T-helper 2 cell treated with Interferon-gamma antibody and Interleukin-4, amounts not matched to agents 5 μg/mL and 100 μg/mL, for 36 hours (primary cell): ENCODE measurements around the gene RABGAP1L.
"Not testable (repeated sequence)": the region's sequence is repeated elsewhere in the genome, so short reads cannot be mapped to it uniquely, and the experiment has no call there.

Experiments used
- DNase-seq: peaks from one replicate; pipeline ENCODE4 v3.0.0; 2021; ENCODE audit warnings: low spot score
- H3K27ac Mint-ChIP-seq: one replicate; pipeline ENCODE4 v1.8.0; 2021; ENCODE audit warnings: mild to moderate bottlenecking, mixed read lengths
- H3K27me3 Mint-ChIP-seq: one replicate; pipeline ENCODE4 v1.8.0; 2021; ENCODE audit warnings: low read depth, mixed read lengths
- H3K36me3 Mint-ChIP-seq: one replicate; pipeline ENCODE4 v1.8.0; 2021; ENCODE audit warnings: low read depth, mixed read lengths
- H3K4me1 Mint-ChIP-seq: one replicate; pipeline ENCODE4 v1.8.0; 2021; ENCODE audit warnings: low read depth, mixed read lengths
- H3K4me3 Mint-ChIP-seq: one replicate; pipeline ENCODE4 v1.8.0; 2022; ENCODE audit warnings: mild to moderate bottlenecking, moderate library complexity, mixed read lengths
- H3K9me3 Mint-ChIP-seq: one replicate; pipeline ENCODE4 v1.8.0; 2021; ENCODE audit warnings: mixed read lengths

The RABGAP1L gene

GRCh38 chr1:174161813-174162212 lies 2.5 kb downstream of the RABGAP1L start:
- Mint-ChIP-seq H3K4me3 (no peak overlapping the region), H3K36me3 (peaks cover 8% of the 10 kb centered on the region), H3K27me3 (no peaks in the 10 kb centered on the region), H3K9me3 (no peaks in the 10 kb centered on the region), H3K27ac (no peak overlapping the region), H3K4me1 (peaks cover 46% of the 10 kb centered on the region)
- no peak for DNase-seq

- no peak overlapping the region for H3K4me3 Mint-ChIP-seq
- peaks cover 29% of the 10 kb centered on the region for H3K4me1 Mint-ChIP-seq
- no peaks in the 10 kb centered on the region for H3K9me3 Mint-ChIP-seq
- no peak for DNase-seq
- peaks cover 6% of the 10 kb centered on the region for H3K36me3 Mint-ChIP-seq
- H3K27me3 Mint-ChIP-seq, result no peaks in the 10 kb centered on the region
- no peak overlapping the region for H3K27ac Mint-ChIP-seq
Measured at GRCh38 chr1:174164826-174165225, 5.5 kb downstream of the RABGAP1L start.

GRCh38 chr1:174165471-174166137 lies 6.3 kb downstream of the RABGAP1L start:
- no peak overlapping the region for H3K4me3 Mint-ChIP-seq
- peaks cover 6% of the 10 kb centered on the region for H3K36me3 Mint-ChIP-seq
- no peaks in the 10 kb centered on the region for H3K27me3 Mint-ChIP-seq
- H3K4me1 Mint-ChIP-seq, result peaks cover 22% of the 10 kb centered on the region
- no peaks in the 10 kb centered on the region for H3K9me3 Mint-ChIP-seq
- H3K27ac Mint-ChIP-seq, result no peak overlapping the region
- DNase-seq, result no peak

- DNase-seq, result no peak
- Mint-ChIP-seq H3K36me3 (peaks cover 6% of the 10 kb centered on the region), H3K4me1 (peaks cover 16% of the 10 kb centered on the region), H3K27me3 (no peaks in the 10 kb centered on the region), H3K4me3 (no peak overlapping the region), H3K9me3 (no peaks in the 10 kb centered on the region), H3K27ac (no peak overlapping the region)
Measured at GRCh38 chr1:174166530-174167264, 7.4 kb downstream of the RABGAP1L start.

GRCh38 chr1:174167265-174167803 lies 8.0 kb downstream of the RABGAP1L start:
- H3K36me3 Mint-ChIP-seq, result peaks cover 6% of the 10 kb centered on the region
- H3K4me1 Mint-ChIP-seq, result peaks cover 17% of the 10 kb centered on the region
- no peaks in the 10 kb centered on the region for H3K9me3 Mint-ChIP-seq
- H3K4me3 Mint-ChIP-seq, result no peak overlapping the region
- no peak for DNase-seq
- no peak overlapping the region for H3K27ac Mint-ChIP-seq
- H3K27me3 Mint-ChIP-seq, result no peaks in the 10 kb centered on the region

GRCh38 chr1:174169342-174169741 lies 10.0 kb downstream of the RABGAP1L start:
- Mint-ChIP-seq H3K27me3 (no peaks in the 10 kb centered on the region), H3K27ac (no peak overlapping the region), H3K4me3 (no peak overlapping the region), H3K4me1 (peaks cover 16% of the 10 kb centered on the region), H3K36me3 (peaks cover 6% of the 10 kb centered on the region), H3K9me3 (no peaks in the 10 kb centered on the region)
- no peak for DNase-seq

- no peaks in the 10 kb centered on the region for H3K27me3 Mint-ChIP-seq
- H3K4me1 Mint-ChIP-seq, result peaks cover 10% of the 10 kb centered on the region
- no peak overlapping the region for H3K27ac Mint-ChIP-seq
- H3K9me3 Mint-ChIP-seq, result no peaks in the 10 kb centered on the region
- H3K4me3 Mint-ChIP-seq, result no peak overlapping the region
- peaks cover 4% of the 10 kb centered on the region for H3K36me3 Mint-ChIP-seq
- DNase-seq, result no peak
Measured at GRCh38 chr1:174171073-174171472, 11.8 kb downstream of the RABGAP1L start.

- H3K4me3 Mint-ChIP-seq, result no peak overlapping the region
- H3K9me3 Mint-ChIP-seq, result peaks cover 9% of the 10 kb centered on the region
- peaks cover 8% of the 10 kb centered on the region for H3K4me1 Mint-ChIP-seq
- no peak overlapping the region for H3K27ac Mint-ChIP-seq
- DNase-seq, result no peak
- no peaks in the 10 kb centered on the region for H3K27me3 Mint-ChIP-seq
- peaks cover 9% of the 10 kb centered on the region for H3K36me3 Mint-ChIP-seq
Measured at GRCh38 chr1:174174461-174175329, 15.4 kb downstream of the RABGAP1L start.

GRCh38 chr1:174178459-174178858 lies 19.1 kb downstream of the RABGAP1L start:
- not testable (repeated sequence) for H3K4me3 Mint-ChIP-seq, H3K4me1 Mint-ChIP-seq, DNase-seq, H3K36me3 Mint-ChIP-seq, H3K27me3 Mint-ChIP-seq, H3K9me3 Mint-ChIP-seq, H3K27ac Mint-ChIP-seq

- H3K36me3 Mint-ChIP-seq, result peaks cover 2% of the 10 kb centered on the region
- no peaks in the 10 kb centered on the region for H3K27me3 Mint-ChIP-seq
- DNase-seq, result no peak
- no peak overlapping the region for H3K4me3 Mint-ChIP-seq
- H3K4me1 Mint-ChIP-seq, result peaks cover 13% of the 10 kb centered on the region
- H3K27ac Mint-ChIP-seq, result no peak overlapping the region
- peaks cover 10% of the 10 kb centered on the region for H3K9me3 Mint-ChIP-seq
Measured at GRCh38 chr1:174189428-174190062, 30.2 kb downstream of the RABGAP1L start.

- Mint-ChIP-seq H3K4me3 (no peak overlapping the region), H3K9me3 (peaks cover 10% of the 10 kb centered on the region), H3K4me1 (peaks cover 20% of the 10 kb centered on the region), H3K27me3 (no peaks in the 10 kb centered on the region), H3K27ac (no peak overlapping the region), H3K36me3 (peaks cover 2% of the 10 kb centered on the region)
- no peak for DNase-seq
Measured at GRCh38 chr1:174190691-174191199, 31.4 kb downstream of the RABGAP1L start.

- Mint-ChIP-seq H3K36me3 (peaks cover 2% of the 10 kb centered on the region), H3K4me3 (no peak overlapping the region), H3K27me3 (no peaks in the 10 kb centered on the region), H3K9me3 (peaks cover 10% of the 10 kb centered on the region), H3K27ac (no peak overlapping the region), H3K4me1 (peaks cover 20% of the 10 kb centered on the region)
- no peak for DNase-seq
Measured at GRCh38 chr1:174191349-174191862, 32.1 kb downstream of the RABGAP1L start.

- H3K36me3 Mint-ChIP-seq, result peaks cover 3% of the 10 kb centered on the region
- peaks cover 19% of the 10 kb centered on the region for H3K4me1 Mint-ChIP-seq
- no peak for DNase-seq
- H3K9me3 Mint-ChIP-seq, result no peaks in the 10 kb centered on the region
- H3K27ac Mint-ChIP-seq, result no peak overlapping the region
- H3K4me3 Mint-ChIP-seq, result no peak overlapping the region
- no peaks in the 10 kb centered on the region for H3K27me3 Mint-ChIP-seq
Measured at GRCh38 chr1:174194461-174194860, 35.1 kb downstream of the RABGAP1L start.
